T1000 (cell line): ENCODE measurements around the gene CNPY4.

ENCODE experiments used
- DNase-seq: peaks from one replicate; lab custom pipeline; 2025; ENCODE audit warnings: mixed read lengths; lab: John Stamatoyannopoulos, UW

Gene CNPY4

DNA sequence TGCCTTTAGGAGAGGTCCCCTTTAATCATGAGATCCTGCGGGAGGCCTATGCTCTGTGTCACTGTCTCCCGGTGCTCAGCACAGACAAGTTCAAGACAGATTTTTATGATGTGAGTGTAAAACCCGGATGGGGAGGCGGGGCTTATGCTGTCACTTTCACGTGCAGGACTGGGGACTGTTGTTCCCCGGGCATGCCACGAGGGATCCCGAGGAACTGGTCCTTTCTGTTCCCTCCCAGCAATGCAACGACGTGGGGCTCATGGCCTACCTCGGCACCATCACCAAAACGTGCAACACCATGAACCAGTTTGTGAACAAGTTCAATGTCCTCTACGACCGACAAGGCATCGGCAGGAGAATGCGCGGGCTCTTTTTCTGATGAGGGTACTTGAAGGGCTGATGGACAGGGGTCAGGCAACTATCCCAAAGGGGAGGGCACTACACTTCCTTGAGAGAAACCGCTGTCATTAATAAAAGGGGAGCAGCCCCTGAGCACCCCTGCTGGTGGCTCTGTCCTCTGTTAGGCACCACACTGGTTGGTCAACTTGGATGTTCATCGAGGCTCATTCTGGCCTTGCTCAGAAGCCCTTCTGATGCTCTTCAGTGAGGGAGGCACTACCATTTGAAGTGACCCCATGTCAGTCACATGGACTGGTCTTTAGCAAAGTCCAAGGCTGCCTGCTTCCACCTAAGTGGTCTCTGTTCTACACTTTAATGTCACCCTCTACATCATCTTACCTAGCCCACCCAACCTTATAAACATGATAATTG lies 27.8 kb upstream of the CNPY4 start:
- no peak for DNase-seq

DNA sequence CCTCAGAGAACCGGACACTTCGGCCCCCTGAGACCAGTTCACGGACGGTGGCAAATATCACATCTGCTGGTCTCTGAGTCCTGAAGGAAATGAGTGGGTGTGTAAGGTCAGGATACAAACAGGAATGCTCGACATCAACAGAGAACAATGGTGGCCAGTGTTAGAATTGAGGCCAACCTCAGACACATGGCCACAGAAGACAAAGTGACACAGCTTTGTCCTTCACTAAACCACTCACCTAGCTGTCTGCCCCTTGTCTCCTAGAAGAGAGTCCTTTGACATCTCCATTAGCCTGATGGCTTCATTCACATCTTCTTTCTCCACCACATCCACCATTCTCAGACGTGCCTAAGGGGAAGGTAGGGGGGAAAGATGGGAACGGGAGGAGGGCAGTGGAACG lies 26.4 kb upstream of the CNPY4 start:
- DNase-seq, result no peak

DNA sequence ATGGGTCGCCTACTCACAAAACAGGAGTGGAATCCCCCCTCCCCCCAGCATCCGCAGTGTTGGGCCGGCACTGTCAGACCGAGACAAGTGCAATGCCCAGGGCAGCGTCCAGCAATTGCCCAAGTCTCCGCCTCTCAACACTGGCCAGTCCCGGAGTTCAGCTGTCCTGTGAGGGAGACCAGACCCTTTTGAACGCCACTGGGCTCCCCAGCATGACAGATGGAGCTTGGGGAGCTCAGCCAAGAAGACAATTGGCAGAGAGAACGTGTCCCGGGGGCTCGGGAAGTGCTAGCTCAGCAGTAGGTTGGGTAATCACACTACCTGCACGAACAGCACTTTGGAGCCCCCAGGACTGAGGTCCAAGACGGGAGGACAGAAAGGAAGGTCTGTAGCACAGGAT lies 25.9 kb upstream of the CNPY4 start:
- DNase-seq, result no peak

DNA sequence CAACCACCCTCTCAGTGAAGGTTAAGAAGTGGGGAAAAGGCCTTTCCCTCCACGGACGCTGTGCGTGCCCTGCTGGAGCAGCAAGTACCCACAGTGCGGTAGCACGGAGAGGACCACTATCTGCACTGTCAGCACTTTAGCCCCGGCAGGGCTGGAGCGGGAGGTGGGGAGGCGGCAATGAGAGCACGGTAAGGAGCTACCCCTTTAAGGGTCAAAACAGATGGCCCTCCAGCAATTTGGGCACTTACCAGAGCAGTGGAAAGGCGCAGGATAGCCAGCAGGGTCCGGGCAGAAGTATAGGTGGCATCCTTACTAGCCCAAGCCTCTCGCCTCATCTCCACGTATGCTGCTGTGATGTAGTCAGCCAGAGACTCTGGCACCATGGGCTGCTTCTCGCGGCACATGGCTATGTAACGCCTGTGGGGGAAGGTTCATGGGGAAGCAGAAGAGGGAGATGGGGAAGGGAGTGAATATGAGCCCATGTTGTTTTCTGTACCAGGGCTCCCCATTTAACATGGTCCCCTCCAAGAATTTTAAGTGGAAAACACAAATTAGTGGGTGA lies 25.4 kb upstream of the CNPY4 start:
- DNase-seq, result no peak

DNA sequence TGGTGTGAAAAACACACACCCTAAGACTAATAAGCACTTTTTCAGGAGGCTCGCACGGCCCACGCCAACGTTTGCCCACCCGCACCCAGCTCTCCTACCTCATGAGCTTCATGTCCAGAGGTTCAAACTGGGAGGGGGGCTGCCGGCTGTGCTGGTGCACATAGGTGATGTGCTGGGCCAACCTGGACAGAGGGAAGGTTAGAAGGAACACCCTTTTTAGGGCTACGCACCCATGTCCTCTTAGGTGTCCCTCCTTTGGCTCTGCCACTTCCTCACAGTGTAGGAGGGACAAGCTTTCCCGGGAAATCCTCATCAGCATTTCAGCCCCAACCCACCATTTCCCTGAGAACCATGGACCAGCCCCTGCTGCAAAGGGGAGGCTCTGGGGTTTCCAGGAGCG lies 24.1 kb upstream of the CNPY4 start:
- DNase-seq, result no peak

DNA sequence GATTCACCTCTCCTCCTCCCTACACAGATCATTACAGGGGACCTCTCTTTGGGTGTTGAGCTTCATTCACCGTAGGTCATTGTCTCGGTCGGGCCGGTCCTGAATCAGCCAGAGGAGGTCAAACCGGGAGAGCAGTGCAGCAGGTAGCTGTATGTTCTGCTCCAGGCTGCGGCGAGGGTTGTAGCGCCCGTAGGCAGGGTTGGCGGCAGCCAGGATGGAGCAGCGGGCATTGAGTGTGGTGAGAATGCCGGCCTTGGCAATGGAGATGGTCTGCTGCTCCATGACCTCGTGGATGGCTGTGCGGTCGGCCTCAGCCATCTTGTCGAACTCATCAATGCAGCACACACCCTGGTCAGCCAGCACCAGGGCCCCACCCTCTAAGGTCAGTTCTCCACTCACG lies 23.7 kb upstream of the CNPY4 start:
- no peak for DNase-seq

DNA sequence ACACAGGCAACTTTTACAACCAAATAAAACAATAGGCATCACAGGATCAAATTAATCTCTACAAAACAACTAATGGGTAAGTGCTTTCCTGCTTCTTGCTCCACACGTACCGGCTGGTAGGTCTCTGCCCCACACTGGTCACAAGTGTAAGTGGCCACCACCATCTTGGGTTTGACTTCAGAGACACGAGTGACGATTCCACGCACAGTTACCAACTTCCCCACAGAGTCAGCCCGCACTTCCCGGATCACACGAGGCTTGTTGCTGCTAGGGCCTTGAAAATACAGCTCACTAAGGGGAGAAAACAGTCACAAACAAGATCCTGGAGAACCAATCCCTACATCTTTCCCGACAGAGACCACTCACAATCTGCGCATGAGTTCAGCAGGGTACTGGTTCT lies 20.5 kb upstream of the CNPY4 start:
- DNase-seq, result no peak

DNA sequence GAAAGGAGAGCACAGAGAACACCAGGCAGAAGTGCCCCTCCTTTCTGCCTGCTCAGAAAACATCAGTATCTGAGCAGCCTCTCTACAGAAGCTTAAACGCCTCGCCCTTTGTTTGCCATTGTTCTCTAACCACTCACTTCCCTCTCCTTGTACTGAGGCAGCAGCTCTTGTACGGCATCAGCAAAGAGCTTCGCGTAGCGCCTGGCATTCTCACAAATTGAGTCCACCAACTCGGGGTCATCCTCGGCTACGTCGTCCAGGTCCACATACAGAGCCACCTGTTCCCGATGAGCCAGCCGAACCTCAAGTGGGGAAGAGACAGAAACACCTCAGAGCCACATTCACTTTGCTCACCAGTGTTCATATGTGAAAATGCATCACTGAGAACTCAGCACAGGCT lies 20.0 kb upstream of the CNPY4 start:
- no peak for DNase-seq

DNA sequence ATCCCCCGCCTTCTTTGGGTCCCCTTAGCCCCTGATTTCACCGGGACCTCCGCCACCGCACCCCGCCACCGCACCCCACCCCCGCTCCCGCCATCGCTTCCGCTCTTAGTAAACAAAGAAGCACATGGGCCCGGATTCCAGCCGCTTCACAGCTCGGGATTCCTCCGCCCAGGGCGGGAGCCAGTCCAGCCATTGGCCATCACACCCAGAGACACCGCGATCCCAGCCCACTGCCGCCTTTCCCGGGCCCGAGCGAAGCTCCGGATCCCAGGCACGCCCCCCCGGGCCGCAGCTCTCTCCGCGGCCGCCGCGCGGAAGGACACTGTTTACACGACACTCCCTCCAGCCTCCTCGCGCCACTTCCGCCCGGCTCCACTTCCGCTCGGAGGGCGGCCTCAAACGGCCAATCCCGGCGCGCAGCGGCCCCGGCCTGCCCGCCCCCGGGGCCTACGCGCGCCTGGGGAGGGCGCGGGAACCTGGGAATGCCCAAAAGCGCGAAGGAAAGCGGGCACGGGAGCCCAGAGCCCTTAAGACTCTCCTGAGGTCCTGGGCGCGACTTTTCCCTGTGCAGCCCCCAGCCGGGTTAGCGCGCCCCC lies 18.9 kb upstream of the CNPY4 start:
- peak; percentile 80 for DNase-seq

DNA sequence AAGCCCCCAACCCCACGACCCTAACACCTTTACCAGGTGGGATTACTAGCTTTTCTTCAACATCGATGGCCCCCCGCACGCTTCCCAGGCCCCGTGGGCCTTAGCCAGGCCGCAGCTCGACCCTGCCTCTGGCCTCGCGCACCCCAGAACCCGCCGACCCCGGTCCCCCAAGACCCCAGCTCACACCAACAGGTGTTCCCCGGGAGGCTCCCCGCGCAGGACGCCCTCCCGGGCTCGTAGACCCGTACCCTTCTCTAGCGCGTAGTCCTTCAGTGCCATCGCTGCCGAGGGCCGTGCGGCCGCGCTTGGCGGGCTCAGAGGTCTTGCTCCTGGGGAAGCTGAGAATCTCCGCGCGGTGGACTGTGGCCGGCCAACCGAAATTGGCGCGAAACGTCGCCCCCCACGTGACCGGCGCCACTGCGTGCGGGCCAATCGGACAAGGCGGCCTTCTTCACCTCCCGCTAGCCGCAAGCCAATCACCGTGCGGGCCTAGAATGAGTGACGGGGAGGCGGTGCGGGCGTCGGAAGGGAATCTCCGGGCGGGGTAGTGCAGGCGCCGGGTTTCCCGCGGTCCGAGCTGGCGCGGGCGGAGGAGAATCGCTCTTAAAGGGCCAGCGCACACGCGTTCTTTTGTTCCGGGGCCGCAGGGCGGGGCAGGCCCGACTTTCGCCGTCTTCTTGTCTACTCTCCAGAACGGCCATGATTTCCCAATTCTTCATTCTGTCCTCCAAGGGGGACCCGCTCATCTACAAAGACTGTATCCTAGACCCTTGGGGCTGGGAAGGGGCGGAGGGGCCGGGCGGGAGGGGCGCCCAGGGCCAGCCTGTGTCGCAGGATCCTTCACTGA lies 18.2 kb upstream of the CNPY4 start, which contains the start of the genes AP4M1 and MCM7:
Gene AP4M1 (plus strand): TSS at position 628 of the 847 bp plus-strand sequence. CDS start 72 bp downstream, at position 700.
Gene MCM7 (minus strand): TSS at position 382 of the 847 bp plus-strand sequence. CDS start 103 bp downstream, at position 279.
- peak; percentile 90 for DNase-seq

DNA sequence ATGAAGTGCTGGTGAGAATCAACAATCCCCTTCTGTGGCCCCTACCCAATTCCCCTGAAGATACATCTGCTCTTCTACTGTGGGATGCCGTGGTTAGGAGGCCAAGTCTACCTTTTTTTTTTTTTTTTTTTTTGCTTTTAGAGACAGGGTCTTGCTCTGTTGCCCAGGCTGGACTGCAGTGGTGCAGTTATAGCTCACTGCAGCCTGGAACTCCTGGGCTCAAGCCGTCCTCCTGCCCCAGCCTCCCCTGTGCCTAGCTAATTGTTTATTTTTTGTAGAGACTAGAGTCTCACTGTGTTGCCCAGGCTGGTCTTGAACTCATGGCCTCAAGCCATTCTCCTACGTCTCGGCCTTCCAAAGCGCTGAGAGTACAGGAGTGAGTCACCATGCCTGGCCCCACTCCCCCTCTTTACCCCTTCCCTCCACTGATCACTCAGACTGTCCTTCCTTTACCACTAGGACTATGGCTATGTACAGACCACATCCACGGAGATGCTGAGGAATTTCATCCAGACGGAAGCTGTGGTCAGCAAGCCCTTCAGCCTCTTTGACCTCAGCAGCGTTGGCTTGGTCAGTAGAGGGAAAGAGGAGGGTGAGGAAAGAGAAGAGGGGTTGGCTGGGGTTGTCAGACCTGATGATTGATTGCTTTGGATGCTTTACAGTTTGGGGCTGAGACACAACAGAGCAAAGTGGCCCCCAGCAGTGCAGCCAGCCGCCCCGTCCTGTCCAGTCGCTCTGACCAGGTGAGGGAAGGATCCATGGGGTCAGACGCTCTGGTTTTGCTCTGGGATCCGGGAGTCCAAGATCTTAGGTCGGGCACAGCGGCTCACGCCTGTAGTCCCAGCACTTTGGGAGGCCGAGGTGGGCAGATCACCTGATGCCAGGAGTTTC lies 16.2 kb upstream of the CNPY4 start:
- DNase-seq, result no peak

DNA sequence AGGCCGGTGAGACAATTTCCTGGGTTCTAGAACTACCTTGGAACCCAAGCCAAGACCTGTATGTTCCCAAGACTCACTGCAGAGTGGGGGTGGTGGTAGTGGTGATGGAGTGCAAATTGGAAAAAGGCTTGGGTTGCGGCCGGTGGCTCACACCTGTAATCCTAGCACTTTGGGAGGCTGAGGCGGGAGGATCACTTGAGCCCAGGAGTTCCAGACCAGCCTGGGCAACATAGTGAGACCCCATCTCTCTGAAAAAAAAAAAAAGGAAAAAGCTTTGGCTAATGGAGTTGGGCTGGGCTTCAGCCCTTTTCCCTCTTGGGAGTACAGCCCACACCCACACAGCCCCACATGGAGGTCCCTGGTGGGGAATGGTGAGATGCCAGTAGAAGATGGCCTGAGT lies 13.9 kb upstream of the CNPY4 start:
- no peak for DNase-seq

DNA sequence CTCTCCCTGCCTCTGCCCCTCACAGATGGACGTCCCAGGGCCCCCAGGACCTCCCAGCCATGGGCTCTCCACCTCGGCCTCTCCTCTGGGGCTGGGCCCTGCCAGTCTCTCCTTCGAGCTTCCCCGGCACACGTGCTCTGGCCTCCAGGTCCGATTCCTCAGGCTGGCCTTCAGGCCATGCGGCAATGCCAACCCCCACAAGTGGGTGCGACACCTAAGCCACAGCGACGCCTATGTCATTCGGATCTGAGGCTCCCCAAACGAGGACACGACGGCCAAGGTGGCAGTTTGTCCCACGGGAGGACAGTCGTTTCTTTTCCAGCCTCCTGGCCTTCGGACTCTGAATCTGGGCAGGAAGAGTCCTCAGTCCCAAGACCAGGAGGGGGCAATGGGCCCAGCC lies 12.8 kb upstream of the CNPY4 start:
- no peak for DNase-seq

DNA sequence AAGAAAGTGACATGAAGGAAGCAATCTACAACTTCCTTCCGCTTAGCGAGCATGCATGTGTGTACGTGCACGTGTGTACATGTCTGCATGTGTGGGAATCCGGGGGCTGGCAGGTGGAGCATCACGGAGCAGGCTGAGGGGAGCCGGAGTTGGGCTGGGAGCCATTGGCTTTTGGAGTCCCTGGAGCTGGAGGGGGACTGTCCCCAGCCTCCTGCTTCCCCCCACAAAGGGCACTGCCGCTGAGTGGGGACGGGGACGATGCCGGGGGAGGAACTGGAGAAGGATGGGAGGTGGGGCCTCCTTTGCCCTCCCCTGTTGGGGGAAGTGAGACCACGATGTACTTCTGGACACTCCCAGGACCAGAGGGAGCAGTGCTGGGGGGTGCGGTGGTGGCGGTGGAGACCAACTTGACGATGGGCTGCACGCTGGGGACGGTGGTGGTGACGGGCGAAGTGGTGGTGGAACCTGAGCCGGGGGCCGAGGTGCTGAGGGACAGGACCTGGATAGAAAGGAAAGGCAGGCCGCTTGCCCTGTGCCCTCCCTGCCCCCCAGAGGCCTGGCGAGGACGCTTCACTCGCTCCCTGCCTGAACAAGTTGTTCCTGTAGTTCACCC lies 12.2 kb upstream of the CNPY4 start:
- DNase-seq, result no peak

DNA sequence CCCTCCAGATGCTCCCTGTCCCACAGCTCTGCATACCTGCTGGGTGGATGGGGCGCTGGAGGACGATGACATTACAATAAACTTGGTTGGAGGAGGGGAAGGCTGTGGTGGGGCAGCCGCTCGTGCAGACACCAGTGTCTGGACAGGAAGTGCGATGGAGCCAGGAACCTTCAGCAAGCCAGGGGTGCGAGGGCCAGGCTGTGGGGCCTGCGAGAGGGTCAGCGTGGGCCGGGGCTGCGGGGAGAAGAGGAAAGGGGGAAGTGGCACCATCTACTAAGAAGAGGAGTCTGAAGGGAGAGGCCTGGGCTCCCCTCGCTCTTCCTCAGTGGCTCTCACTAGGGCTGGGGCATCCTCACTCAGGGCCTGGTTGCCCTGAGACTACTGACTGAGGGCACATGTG lies 11.5 kb upstream of the CNPY4 start:
- DNase-seq, result no peak

DNA sequence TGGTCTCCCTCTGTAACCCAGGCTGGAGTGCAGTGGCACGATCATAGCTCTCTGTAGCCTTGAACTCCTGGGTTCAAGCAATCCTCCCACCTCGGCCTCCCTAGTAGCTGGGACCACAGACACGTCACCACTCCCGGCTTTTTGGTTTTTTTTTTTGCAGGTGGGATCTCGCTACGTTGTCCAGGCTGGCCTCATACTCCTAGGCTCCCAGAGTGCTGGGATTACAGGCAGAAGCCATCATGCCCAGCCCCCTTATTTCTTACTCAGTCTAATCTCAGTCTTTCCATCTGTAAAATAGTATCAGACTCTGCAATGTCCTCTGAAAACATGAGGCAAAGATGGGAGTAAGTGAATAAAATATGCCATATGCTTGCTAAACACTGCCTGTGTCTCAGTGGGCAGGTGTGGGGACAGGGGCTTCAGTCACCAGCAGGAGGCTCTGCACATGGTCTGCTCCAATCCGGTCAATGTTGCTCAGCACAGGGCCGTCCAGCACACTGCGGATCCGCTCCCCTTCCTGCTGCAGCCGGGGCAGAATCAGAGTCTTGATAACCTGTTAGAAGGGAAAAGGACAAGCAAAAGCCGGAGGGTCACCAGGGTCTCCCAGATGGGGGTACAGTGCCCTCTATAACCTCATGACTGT lies 9.8 kb upstream of the CNPY4 start:
- DNase-seq, result no peak

DNA sequence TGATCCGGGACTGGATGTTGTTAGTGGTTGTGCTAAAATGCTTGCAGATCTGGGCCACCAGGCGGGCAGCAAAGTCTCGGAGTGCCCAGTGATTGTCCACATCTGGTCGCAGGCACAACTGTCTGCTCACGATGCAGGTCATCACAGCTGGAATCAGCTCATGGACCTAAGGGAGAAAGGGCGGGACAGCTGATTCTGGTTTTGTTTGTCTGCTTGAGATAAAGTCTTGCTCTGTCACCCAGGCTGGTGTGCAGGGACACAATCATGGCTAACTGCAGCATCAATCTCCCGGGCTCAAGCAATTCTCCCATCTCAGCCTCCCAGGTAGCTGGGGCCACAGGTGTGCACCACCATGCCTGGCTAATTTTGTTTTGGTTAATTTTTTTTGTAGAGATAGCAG lies 8.3 kb upstream of the CNPY4 start:
- DNase-seq, result no peak

DNA sequence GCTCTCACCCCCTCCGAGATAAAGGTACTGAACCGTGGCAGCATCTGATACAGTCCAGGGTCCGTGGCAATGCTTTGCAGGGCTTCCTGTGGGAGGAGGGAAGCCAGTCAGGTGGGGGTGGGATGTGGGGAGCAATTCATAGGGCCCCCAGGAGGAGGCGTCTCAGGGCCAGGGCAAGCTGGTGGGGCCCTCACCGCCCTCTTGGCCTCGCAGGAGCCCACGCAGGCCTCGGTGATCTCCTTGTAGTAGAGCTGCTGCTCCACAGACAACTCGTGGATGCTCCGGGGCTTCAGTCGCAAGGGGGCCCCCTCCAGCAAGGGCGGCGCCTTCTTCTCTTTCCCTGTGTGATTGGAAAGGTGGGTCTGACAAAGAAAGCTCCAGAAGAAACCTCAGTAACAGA lies 7.5 kb upstream of the CNPY4 start:
- no peak for DNase-seq

DNA sequence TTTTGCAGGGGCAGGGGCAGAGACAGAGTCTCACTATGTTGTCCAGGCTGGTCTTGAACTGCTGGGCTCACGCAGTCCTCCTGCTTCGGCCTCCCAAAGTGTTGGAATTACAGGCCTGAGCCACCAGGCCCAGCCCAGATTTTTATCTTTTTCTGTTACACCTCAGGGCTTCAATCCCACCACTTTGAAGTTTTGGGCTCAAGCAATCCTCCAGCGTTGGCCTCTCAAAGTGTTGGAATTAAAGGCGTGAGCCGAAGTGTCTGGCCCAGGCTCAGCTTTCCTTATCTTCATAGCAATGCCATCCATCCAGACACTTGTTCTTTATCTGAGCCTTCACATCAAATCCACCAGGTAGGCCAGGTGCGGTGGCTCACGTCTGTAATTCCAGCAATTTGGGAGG lies 4.4 kb upstream of the CNPY4 start:
- no peak for DNase-seq

DNA sequence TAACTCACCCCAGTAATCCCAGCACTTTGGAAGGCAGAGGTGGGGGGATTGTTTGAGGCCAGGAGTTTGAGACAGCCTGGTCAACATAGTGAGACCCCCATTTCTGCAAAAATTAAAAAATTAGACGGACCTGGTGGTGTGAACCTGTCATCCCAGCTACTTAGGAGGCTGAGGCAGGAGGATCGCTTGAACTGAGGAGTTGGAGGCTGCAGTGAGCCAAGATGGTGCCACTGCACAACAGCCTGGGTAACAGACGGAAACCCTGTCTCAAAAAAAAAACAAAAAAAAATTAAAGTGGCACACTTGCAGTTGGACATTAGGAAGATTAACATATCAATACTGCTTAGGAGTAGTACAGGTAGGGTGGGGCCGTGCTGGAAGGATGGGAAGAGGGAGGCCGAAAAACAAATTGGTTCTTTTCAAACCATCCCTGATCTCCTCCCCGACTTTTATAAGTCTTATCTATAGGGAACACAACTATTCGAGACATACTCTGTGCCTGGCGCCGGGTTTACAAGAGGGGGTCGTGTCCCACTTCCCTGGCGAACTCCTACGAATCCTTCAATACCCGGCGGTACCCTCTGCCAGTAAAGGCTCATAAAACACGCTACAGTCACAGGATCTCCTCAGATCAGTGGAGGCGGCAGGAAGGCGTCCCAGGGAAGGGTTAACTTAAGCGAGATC lies 904 bp upstream of the CNPY4 start:
- no peak for DNase-seq
